Hepatocyte (in vitro differentiated cells): ENCODE data around the gene TBC1D20.

Experiments used
- EZH2 ChIP-seq: fragments of 200-600 bp; sonication (generic); IDR thresholded peaks from 2 replicates; pipeline ENCODE4 v1.6.1; 2016; ENCODE audit warnings: antibody characterized with exemption, mild to moderate bottlenecking, borderline replicate concordance
- TF ChIP-seq, protein P1 (sequence below): fragments of 200-600 bp; sonication (generic); IDR thresholded peaks from 2 replicates; pipeline ENCODE4 v1.5.1; 2016; ENCODE audit warnings: antibody characterized with exemption, mild to moderate bottlenecking; ENCODE audit not compliant: poor library complexity

DNA sequence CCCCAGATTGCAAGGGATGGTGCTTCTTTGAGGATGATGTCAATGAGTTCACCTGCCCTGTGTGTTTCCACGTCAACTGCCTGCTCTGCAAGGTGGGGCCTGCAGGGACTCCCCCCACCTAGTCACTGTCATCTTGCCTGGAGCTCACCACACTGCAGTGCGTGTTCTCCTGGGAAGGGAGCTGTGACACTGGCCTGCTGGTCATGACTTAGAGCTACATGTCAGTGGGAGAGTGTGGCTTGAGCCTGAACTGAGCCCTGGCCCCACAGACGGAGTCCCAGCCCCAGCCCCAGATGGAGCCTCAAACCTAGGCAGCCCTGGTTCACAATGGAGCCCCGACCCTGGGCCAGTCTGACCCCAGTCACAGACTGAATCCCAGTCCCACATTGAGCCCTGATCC is 34.9 kb downstream of the TBC1D20 start:
- TF ChIP-seq, protein P1, sequence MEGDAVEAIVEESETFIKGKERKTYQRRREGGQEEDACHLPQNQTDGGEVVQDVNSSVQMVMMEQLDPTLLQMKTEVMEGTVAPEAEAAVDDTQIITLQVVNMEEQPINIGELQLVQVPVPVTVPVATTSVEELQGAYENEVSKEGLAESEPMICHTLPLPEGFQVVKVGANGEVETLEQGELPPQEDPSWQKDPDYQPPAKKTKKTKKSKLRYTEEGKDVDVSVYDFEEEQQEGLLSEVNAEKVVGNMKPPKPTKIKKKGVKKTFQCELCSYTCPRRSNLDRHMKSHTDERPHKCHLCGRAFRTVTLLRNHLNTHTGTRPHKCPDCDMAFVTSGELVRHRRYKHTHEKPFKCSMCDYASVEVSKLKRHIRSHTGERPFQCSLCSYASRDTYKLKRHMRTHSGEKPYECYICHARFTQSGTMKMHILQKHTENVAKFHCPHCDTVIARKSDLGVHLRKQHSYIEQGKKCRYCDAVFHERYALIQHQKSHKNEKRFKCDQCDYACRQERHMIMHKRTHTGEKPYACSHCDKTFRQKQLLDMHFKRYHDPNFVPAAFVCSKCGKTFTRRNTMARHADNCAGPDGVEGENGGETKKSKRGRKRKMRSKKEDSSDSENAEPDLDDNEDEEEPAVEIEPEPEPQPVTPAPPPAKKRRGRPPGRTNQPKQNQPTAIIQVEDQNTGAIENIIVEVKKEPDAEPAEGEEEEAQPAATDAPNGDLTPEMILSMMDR, result no peak
- no peak for TF ChIP-seq EZH2
